ENCODE data around the gene GLI3.

GRCh38 chr7:41999736-42000283, 237.2 kb downstream of the GLI3 start:
- TF ChIP-seq EZH2 (IDR thresholded peaks at IDR 0.05; ENCODE audit: borderline replicate concordance, low read length), result no peak
- TF ChIP-seq CTCF (conservative IDR thresholded peaks at IDR 0.05 in 1 of 2, IDR thresholded peaks at IDR 0.05 in 1 of 2; ENCODE audit: extremely low read depth in 1 of 2, insufficient read depth in 1 of 2, low read depth in 1 of 2, low read length in 2 of 2), result no peak
